Right ventricle myocardium superior (tissue), 1 donor: ENCODE results near the gene MILR1. TPM values are rescaled to one million over a fixed set of nuclear protein-coding genes. Genes with fewer than 3 reads are reported as not detected.

ENCODE experiments used
- ATAC-seq: fragments of 200-7000 bp; cut with Tn5 transposase; one replicate; pipeline ENCODE4 v1.9.1; 2020; ENCODE audit warnings: mild to moderate bottlenecking; ENCODE audit not compliant: poor library complexity
- DNase-seq: peaks from one replicate; pipeline ENCODE4 v3.0.0-alpha.2; 2020
- intact Hi-C: fragments of 100-400 bp; cut with DNase I; formaldehyde crosslinking; loops from one replicate; pipeline ENCODE4 v1.11.2; 2022
- microRNA-seq: library from miRNA; unstranded; fragments of <30 nt; microRNA quantifications from one replicate; pipeline ENCODE4 v1.2.0, GENCODE V29; 2020
- total RNA-seq: library from RNA; stranded (reverse); fragmentation: NEBNext Ultra II Directional; extraction: Animal tissue kit (Norgen Biotek cat#: 25700); gene quantifications from one replicate; pipeline ENCODE4 v1.2.1, GENCODE V29; 2021
- donor health status: DM: no; HTN: yes; CAD: no; lungs with severe emphysema.

Gene MILR1
- total RNA-seq, 1 donor from 2014 or later = 2.2 TPM

- intact Hi-C loops = no loop called here
- DNase-seq (no peak), ATAC-seq (no peak)
Measured at GRCh38 chr17:64508683-64509082, 59.8 kb downstream of the MILR1 start.

- no peak for DNase-seq
- intact Hi-C loops = no loop called here
- no peak for ATAC-seq
Measured at GRCh38 chr17:64509179-64509578, 60.3 kb downstream of the MILR1 start.

DNA sequence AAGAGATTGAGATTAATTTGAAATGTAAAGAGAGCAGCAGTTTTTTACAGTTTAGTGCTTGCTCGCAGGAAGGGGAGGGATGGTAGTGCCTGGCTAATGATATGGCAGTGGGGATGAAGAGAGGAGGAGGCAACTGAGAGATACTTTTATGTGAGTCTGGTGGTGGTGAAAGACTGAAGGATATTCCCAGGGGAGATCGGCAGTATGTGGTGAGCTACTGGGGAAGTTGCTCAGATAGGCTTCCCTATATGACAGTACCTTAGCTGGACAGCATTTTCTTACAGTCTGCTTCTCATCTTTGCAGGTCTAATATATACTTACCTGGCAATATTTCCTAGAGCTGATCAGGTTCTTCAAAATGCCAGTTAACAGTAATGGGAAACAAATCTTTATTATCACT, 66.5 kb downstream of the MILR1 start:
- DNase-seq (no peak), ATAC-seq (no peak)
- intact Hi-C loops = no loop called here

- intact Hi-C loops = no loop called here
- no peak for DNase-seq
- ATAC-seq = no peak
Measured at GRCh38 chr17:64515829-64516228, 66.9 kb downstream of the MILR1 start.

Small RNA genes within 50 kb of the gene (microRNA-seq; reads per million reads assigned to microRNA genes)
- gene MIR1273E (not detected), gene MIR3064 (not detected), gene MIR5047 (not detected)

Other genes starting within 250 kb of the MILR1 start
- gene TEX2, start 185.9 kb upstream of the MILR1 start, total RNA-seq = 54.0 TPM
- 89.9 TPM for gene PECAM1, start 58.3 kb upstream of the MILR1 start, total RNA-seq
- gene POLG2, start 47.9 kb downstream of the MILR1 start, total RNA-seq = 7.4 TPM
- 262 TPM for gene DDX5, start 57.2 kb downstream of the MILR1 start, total RNA-seq
- 11.2 TPM for gene CEP95, start 57.9 kb downstream of the MILR1 start, total RNA-seq
- 12.4 TPM for gene SMURF2, start 213.2 kb downstream of the MILR1 start, total RNA-seq